Neural progenitor cell (in vitro differentiated cells): ENCODE data around the gene NUP210.

ENCODE experiments used
- EZH2 ChIP-seq: fragments of 200-600 bp; sonication (generic); IDR thresholded peaks from 2 replicates; pipeline ENCODE4 v1.6.1; 2017; ENCODE audit warnings: antibody characterized with exemption, mild to moderate bottlenecking, moderate library complexity
- EZH2phosphoT487 ChIP-seq: fragments of 200-600 bp; sonication (generic); IDR thresholded peaks from 2 replicates; pipeline ENCODE4 v1.6.1; 2017; ENCODE audit warnings: antibody characterized with exemption
- TF ChIP-seq, protein P1 (sequence below): fragments of 200-600 bp; sonication (generic); IDR thresholded peaks from 2 replicates; pipeline ENCODE4 v1.5.1; 2017; ENCODE audit warnings: antibody characterized with exemption, mild to moderate bottlenecking

DNA sequence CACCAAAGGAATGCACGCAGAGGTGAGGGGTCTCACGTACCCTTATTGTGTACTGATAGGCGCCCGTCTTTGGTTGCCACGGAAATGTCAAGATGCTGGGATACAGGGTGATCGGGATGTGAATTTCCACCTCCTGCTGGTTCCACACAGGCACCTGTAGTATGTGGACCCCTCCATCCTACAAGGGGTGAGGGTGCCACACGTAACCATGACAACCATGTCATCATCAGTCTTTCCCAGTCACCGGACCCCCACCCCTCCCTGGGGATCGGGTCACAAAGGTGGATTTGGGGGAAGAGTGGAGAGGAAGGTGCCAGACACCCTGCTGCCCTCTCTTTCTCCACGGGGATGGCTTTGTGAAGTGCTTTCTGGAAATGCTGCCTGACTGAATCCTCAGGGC is 44.7 kb downstream of the NUP210 start:
- TF ChIP-seq, protein P1, sequence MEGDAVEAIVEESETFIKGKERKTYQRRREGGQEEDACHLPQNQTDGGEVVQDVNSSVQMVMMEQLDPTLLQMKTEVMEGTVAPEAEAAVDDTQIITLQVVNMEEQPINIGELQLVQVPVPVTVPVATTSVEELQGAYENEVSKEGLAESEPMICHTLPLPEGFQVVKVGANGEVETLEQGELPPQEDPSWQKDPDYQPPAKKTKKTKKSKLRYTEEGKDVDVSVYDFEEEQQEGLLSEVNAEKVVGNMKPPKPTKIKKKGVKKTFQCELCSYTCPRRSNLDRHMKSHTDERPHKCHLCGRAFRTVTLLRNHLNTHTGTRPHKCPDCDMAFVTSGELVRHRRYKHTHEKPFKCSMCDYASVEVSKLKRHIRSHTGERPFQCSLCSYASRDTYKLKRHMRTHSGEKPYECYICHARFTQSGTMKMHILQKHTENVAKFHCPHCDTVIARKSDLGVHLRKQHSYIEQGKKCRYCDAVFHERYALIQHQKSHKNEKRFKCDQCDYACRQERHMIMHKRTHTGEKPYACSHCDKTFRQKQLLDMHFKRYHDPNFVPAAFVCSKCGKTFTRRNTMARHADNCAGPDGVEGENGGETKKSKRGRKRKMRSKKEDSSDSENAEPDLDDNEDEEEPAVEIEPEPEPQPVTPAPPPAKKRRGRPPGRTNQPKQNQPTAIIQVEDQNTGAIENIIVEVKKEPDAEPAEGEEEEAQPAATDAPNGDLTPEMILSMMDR, result no peak
- TF ChIP-seq EZH2 (no peak), EZH2phosphoT487 (no peak)
